T-cell (primary cell): ENCODE results near the gene IL17B. TPM values are rescaled to one million over a fixed set of nuclear protein-coding genes. Genes with fewer than 3 reads are reported as not detected.

Experiments used
- ATAC-seq, 4 experiments: fragments of 200-7000 bp in 3 of 4; fragments of 150-1000 bp in 1 of 4; cut with Tn5 transposase; replicated peaks in 1 of 4; 1 replicate in 3 of 4; 2 replicates in 1 of 4; pipeline ENCODE4 v1.10.0; 2021; ENCODE audit warnings: moderate library complexity in 3 of 4, mild to moderate bottlenecking in 2 of 4, moderate number of reproducible peaks in 1 of 4
- CTCF ChIA-PET, 2 donors: fragments of 300-600 bp; sonication (Branson Sonifier 250); formaldehyde crosslinking; loops; one replicate each; lab custom pipeline; 2022; ENCODE audit warnings: antibody characterized with exemption in 2 of 2; lab: Charles Lee
- POLR2A ChIA-PET, 2 donors: fragments of 300-600 bp; sonication (Branson Sonifier 250); formaldehyde crosslinking; loops; one replicate each; lab custom pipeline; 2022; ENCODE audit warnings: antibody characterized with exemption in 2 of 2; lab: Charles Lee
- DNase-seq, 35 experiments: peaks; one replicate each; pipeline versions ENCODE4 v3.0.0 to v3.0.0-alpha.2; 2013 to 2023
- H3K27ac ChIP-seq: one replicate; pipeline ENCODE4 v1.5.1; 2013; ENCODE audit warnings: low read length
- H3K27me3 ChIP-seq, 2 experiments: replicated peaks in 1 of 2; 1 replicate in 1 of 2; 2 replicates in 1 of 2; pipeline versions ENCODE4 v1.6.1 to v1.7.0; 2013; ENCODE audit warnings: low read length in 1 of 2, mixed read lengths in 1 of 2; ENCODE audit not compliant: control insufficient read depth in 2 of 2, insufficient read depth in 2 of 2; ENCODE audit errors: extremely low read depth in 1 of 2
- H3K36me3 ChIP-seq, 2 donors: 1 replicate in 1 of 2; 2 replicates in 1 of 2; pipeline versions ENCODE4 v1.6.1 to v1.7.0; 2013; ENCODE audit warnings: low read length in 1 of 2; ENCODE audit not compliant: control insufficient read depth in 2 of 2, insufficient read depth in 1 of 2; ENCODE audit errors: extremely low read depth in 1 of 2
- H3K4me1 ChIP-seq, 2 experiments: 1 replicate in 1 of 2; 2 replicates in 1 of 2; pipeline versions ENCODE4 v1.6.1 to v1.7.0; 2013; ENCODE audit warnings: low read length in 2 of 2, mixed read lengths in 1 of 2; ENCODE audit not compliant: insufficient read depth in 2 of 2, control insufficient read depth in 1 of 2; ENCODE audit errors: extremely low read depth in 1 of 2
- H3K4me3 ChIP-seq, 2 donors: 1 replicate in 1 of 2; 2 replicates in 1 of 2; pipeline versions ENCODE4 v1.5.1 to v1.7.0; 2013; ENCODE audit warnings: mild to moderate bottlenecking in 2 of 2, low read length in 1 of 2, moderate library complexity in 1 of 2; ENCODE audit not compliant: control insufficient read depth in 1 of 2; ENCODE audit errors: extremely low read depth in 1 of 2
- H3K9me3 ChIP-seq: 2 replicates; pipeline ENCODE4 v1.7.0; 2013
- H3K27ac Mint-ChIP-seq, 2 donors: one replicate each; pipeline ENCODE4 v1.8.0; 2020 to 2021; ENCODE audit warnings: mild to moderate bottlenecking in 2 of 2, mixed read lengths in 2 of 2
- H3K27me3 Mint-ChIP-seq, 2 donors: one replicate each; pipeline ENCODE4 v1.8.0; 2021 to 2022; ENCODE audit warnings: mixed read lengths in 2 of 2
- H3K36me3 Mint-ChIP-seq: one replicate; pipeline ENCODE4 v1.8.0; 2021; ENCODE audit warnings: mixed read lengths
- H3K4me1 Mint-ChIP-seq, 3 donors: one replicate each; pipeline ENCODE4 v1.8.0; 2020 to 2022; ENCODE audit warnings: mixed read lengths in 3 of 3, mild to moderate bottlenecking in 1 of 3
- H3K4me3 Mint-ChIP-seq, 3 donors: one replicate each; pipeline ENCODE4 v1.8.0; 2020 to 2022; ENCODE audit warnings: mild to moderate bottlenecking in 3 of 3, mixed read lengths in 3 of 3, moderate library complexity in 3 of 3
- H3K9me3 Mint-ChIP-seq, 3 donors: one replicate each; pipeline ENCODE4 v1.8.0; 2020 to 2022; ENCODE audit warnings: mixed read lengths in 3 of 3
- WGBS: methylation state at CpG from one replicate; pipeline ENCODE4 v1.1.5; 2013; ENCODE audit warnings: missing lambda C conversion rate; ENCODE audit not compliant: insufficient coverage; 5-methylcytosine and 5-hydroxymethylcytosine counted together
- total RNA-seq, 35 experiments: library from RNA in 6 of 35; stranded (reverse) in 6 of 35; fragments of 120-200 nt in 1 of 35; gene quantifications; one replicate each; pipeline versions ENCODE4 v1.2.1 to v1.2.4 and lab custom pipeline; 2013 to 2026

The IL17B gene
- total RNA-seq, 5 donors from 2014 or later (not counting 1 experiment from before 2014, with no cell fraction given), result not detected

DNA sequence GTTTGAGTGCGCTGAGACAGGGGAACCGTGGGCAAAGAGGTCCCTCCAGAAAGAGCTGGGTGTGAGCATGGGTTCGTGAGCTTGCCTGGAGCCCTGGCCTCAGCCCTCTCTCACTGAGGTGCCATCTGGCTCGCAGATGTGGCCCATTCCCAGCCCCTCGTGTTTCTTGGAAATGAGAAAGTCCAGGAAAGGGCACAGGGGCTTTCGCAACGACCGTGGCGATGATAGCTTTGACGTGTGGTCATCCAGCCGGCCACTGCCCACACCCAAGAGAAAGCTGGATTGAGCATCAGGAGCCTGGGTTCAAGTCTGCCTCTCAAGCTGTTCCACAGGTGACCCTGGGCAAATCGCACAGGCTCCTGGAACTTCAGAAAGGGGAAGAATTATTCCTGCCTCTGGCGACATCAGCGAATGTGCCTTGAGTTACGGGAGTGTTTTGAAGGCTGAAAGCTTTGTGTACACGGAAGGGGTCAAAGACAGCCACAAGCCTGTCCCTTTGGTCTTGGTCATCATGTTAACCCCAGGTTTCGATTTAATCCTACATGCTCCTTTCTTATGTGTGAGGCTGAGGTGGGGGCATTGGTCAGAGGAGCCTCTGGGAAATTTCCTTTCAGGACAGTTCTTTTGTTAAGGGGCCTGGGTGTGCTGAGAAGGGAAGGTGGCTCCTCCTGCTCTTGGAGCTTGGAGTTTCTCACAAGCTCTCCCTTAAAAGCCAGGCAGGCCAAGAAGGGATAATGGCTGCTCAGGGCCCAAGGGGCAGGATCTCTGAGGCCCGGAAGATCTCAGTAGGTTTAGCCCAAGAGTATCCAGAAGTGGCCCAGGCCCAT lies 41.7 kb upstream of the IL17B start:
- Mint-ChIP-seq H3K4me3 (no peak overlapping the region), H3K27me3 (peaks cover 0 to 4% of the 10 kb centered on the region in 2 donors), H3K9me3 (no peaks in the 10 kb centered on the region), H3K4me1 (peaks cover 3 to 15% (median 4%) of the 10 kb centered on the region in 3 donors), H3K36me3 (no peaks in the 10 kb centered on the region), H3K27ac (no peak overlapping the region)
- POLR2A ChIA-PET, result no interaction called here
- CTCF ChIA-PET, result interaction anchor here in 1 of 2 donors (0.6 kb wide), 1 partner anchor 175 kb away, joined by 3 read pairs; no protein-coding TSS in a partner anchor
- Histone ChIP-seq H3K4me1 (peaks cover 11% of the 10 kb centered on the region in 2 experiments), H3K4me3 (no peak overlapping the region), H3K9me3 (no peaks in the 10 kb centered on the region), H3K27ac (no peak overlapping the region), H3K27me3 (peaks cover 0 to 21% of the 10 kb centered on the region in 2 experiments), H3K36me3 (no peaks in the 10 kb centered on the region)
- no peak for DNase-seq
- ATAC-seq, result no peak
- WGBS, result 82% methylated on average over 16 of the region's 18 CpGs

GRCh38 chr5:149419859-149420544 lies 40.9 kb upstream of the IL17B start:
- no peak for ATAC-seq

GRCh38 chr5:149419532-149419858 lies 40.4 kb upstream of the IL17B start:
- no peaks in the 10 kb centered on the region for H3K36me3 Mint-ChIP-seq
- H3K9me3 Mint-ChIP-seq, result no peaks in the 10 kb centered on the region
- ATAC-seq (no peak), DNase-seq (no peak)
- H3K4me1 ChIP-seq, result peaks cover 11% of the 10 kb centered on the region in 2 experiments
- no peak overlapping the region for H3K27ac ChIP-seq
- no peaks in the 10 kb centered on the region for H3K36me3 ChIP-seq
- peaks cover 0 to 4% of the 10 kb centered on the region in 2 donors for H3K27me3 Mint-ChIP-seq
- 96% methylated on average over 3 of the region's 3 CpGs for whole genome bisulfite sequencing
- ChIA-PET CTCF (interaction anchor here in 1 of 2 donors (0.6 kb wide), 1 partner anchor 46 kb away, joined by 3 read pairs; no protein-coding TSS in a partner anchor), POLR2A (no interaction called here)
- H3K9me3 ChIP-seq, result no peaks in the 10 kb centered on the region
- no peak overlapping the region for H3K27ac Mint-ChIP-seq
- peaks cover 3 to 15% (median 4%) of the 10 kb centered on the region in 3 donors for H3K4me1 Mint-ChIP-seq
- H3K4me3 Mint-ChIP-seq, result no peak overlapping the region
- H3K4me3 ChIP-seq, result no peak overlapping the region
- H3K27me3 ChIP-seq, result peaks cover 0 to 19% of the 10 kb centered on the region in 2 experiments

More at GRCh38 chr5:149419859-149420544, 40.9 kb upstream of the IL17B start:
- Mint-ChIP-seq H3K9me3 (no peaks in the 10 kb centered on the region), H3K4me3 (no peak overlapping the region), H3K27ac (no peak overlapping the region), H3K4me1 (peaks cover 3 to 15% (median 4%) of the 10 kb centered on the region in 3 donors), H3K27me3 (peaks cover 0 to 4% of the 10 kb centered on the region in 2 donors), H3K36me3 (no peaks in the 10 kb centered on the region)
- DNase-seq, result no peak
- H3K9me3 ChIP-seq, result no peaks in the 10 kb centered on the region
- no peak overlapping the region for H3K4me3 ChIP-seq
- ChIA-PET CTCF (interaction anchor here in 1 of 2 donors (0.6 kb wide), 1 partner anchor 46 kb away, joined by 3 read pairs; no protein-coding TSS in a partner anchor), POLR2A (no interaction called here)
- peaks cover 11% of the 10 kb centered on the region in 2 experiments for H3K4me1 ChIP-seq
- no peak overlapping the region for H3K27ac ChIP-seq
- no peaks in the 10 kb centered on the region for H3K36me3 ChIP-seq
- WGBS, result 56% methylated on average over 5 of the region's 13 CpGs
- H3K27me3 ChIP-seq, result peaks cover 0 to 21% of the 10 kb centered on the region in 2 experiments

DNA sequence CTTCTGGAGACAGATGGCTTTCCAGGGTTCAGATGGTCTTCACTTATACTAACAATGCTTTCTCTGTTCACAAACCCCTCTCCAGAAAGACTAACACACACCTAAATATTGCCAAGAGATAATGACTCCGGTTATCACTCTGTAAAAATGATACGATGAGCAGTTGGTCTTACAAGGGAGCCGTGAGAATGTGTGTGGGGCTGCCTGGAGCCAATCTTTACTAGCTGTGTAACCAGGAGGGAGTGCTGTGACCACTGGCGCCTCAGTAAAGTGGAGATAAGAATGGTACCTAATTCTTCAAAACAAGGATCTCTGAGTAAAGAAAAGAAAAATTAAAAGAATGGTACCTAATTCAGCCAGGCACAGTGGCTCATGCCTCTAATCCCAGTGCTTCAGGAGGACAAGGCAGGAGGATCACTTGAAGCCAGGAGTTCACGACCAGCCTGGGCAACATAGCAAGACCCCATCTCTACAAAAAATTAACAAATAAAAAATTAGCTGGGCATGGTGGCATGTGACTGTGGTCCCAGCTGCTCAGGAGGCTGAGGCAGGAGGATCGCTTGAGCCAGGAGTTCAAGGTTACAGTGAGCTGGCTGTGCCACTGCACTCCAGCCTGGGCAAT lies 39.9 kb upstream of the IL17B start:
- Mint-ChIP-seq H3K4me3 (no peak overlapping the region), H3K27ac (no peak overlapping the region), H3K27me3 (peaks cover 0 to 4% of the 10 kb centered on the region in 2 donors), H3K4me1 (peaks cover 3 to 15% (median 4%) of the 10 kb centered on the region in 3 donors), H3K36me3 (no peaks in the 10 kb centered on the region), H3K9me3 (no peaks in the 10 kb centered on the region)
- H3K4me1 ChIP-seq, result peaks cover 11% of the 10 kb centered on the region in 2 experiments
- CTCF ChIA-PET, result no interaction called here
- no peak overlapping the region for H3K4me3 ChIP-seq
- 83% methylated on average over 3 of the region's 6 CpGs for WGBS
- H3K9me3 ChIP-seq, result no peaks in the 10 kb centered on the region
- ATAC-seq (no peak), DNase-seq (no peak)
- no peak overlapping the region for H3K27ac ChIP-seq
- H3K27me3 ChIP-seq, result peaks cover 0 to 16% of the 10 kb centered on the region in 2 experiments
- POLR2A ChIA-PET, result interaction anchor here in 1 of 2 donors (0.7 kb wide), 1 partner anchor 23 kb away, joined by 3 read pairs; no protein-coding TSS in a partner anchor
- H3K36me3 ChIP-seq, result no peaks in the 10 kb centered on the region

GRCh38 chr5:149417711-149418368 lies 38.7 kb upstream of the IL17B start:
- H3K4me3 Mint-ChIP-seq, result no peak overlapping the region
- DNase-seq (no peak), ATAC-seq (no peak)
- peaks cover 7% of the 10 kb centered on the region in 2 experiments for H3K4me1 ChIP-seq
- H3K27me3 Mint-ChIP-seq, result peaks cover 0 to 6% of the 10 kb centered on the region in 2 donors
- no peaks in the 10 kb centered on the region for H3K9me3 ChIP-seq
- no peak overlapping the region for H3K27ac ChIP-seq
- H3K36me3 ChIP-seq, result no peaks in the 10 kb centered on the region
- no peak overlapping the region for H3K4me3 ChIP-seq
- POLR2A ChIA-PET, result interaction anchor here in 1 of 2 donors (0.7 kb wide), 1 partner anchor 22 kb away, joined by 3 read pairs; no protein-coding TSS in a partner anchor
- no peaks in the 10 kb centered on the region for H3K36me3 Mint-ChIP-seq
- peaks cover 0 to 18% of the 10 kb centered on the region in 2 experiments for H3K27me3 ChIP-seq
- no peaks in the 10 kb centered on the region for H3K9me3 Mint-ChIP-seq
- CTCF ChIA-PET, result no interaction called here
- 81% methylated on average over 6 of the region's 9 CpGs for WGBS
- H3K4me1 Mint-ChIP-seq, result peaks cover 3 to 10% (median 4%) of the 10 kb centered on the region in 3 donors
- no peak overlapping the region for H3K27ac Mint-ChIP-seq
